ENCODE measurements around the gene SNRPD3. TPM values are rescaled to one million over a fixed set of nuclear protein-coding genes. Genes with fewer than 3 reads are reported as not detected.

The SNRPD3 gene
- total RNA-seq (100 to 1,000 TPM in 4 of 5 donors, 10 to 100 TPM in 1; 75.6 to 153 (median 121) TPM), polyA plus RNA-seq (100 to 1,000 TPM; 101 to 144 (median 109) TPM)
- long read RNA-seq, donor 1, transcript SNRPD3-201 (4 exons, 1,763 nt) = major isoform, 32 of 63 reads
- long read RNA-seq, donor 1, partial matches to known transcripts = 31 of 63 reads
- long read RNA-seq, donor 1, other reads (novel, unspliced or antisense) = 0 of 63 reads
- long read RNA-seq, donor 2, transcript SNRPD3-201 (4 exons, 1,763 nt) = major isoform, 34 of 75 reads
- long read RNA-seq, donor 2, partial matches to known transcripts = 31 of 75 reads
- long read RNA-seq, donor 2, other reads (novel, unspliced or antisense) = 9 of 75 reads
- long read RNA-seq, donor 3, transcript SNRPD3-201 (4 exons, 1,763 nt) = major isoform, 44 of 65 reads
- long read RNA-seq, donor 3, partial matches to known transcripts = 21 of 65 reads
- long read RNA-seq, donor 3, other reads (novel, unspliced or antisense) = 0 of 65 reads
- long read RNA-seq, donor 4, partial matches to known transcripts = 0 of 4 reads
- long read RNA-seq, donor 4, other reads (novel, unspliced or antisense) = 0 of 4 reads
- long read RNA-seq, donor 5, transcript SNRPD3-201 (4 exons, 1,763 nt) = major isoform, 49 of 74 reads
- long read RNA-seq, donor 5, partial matches to known transcripts = 25 of 74 reads
- long read RNA-seq, donor 5, other reads (novel, unspliced or antisense) = 0 of 74 reads
- long read RNA-seq, donor 6, transcript SNRPD3-201 (4 exons, 1,763 nt) = major isoform, 108 of 130 reads
- long read RNA-seq, donor 6, partial matches to known transcripts = 17 of 130 reads
- long read RNA-seq, donor 6, other reads (novel, unspliced or antisense) = 5 of 130 reads
- long read RNA-seq, donor 7, transcript SNRPD3-201 (4 exons, 1,763 nt) = major isoform, 53 of 59 reads
- long read RNA-seq, donor 7, partial matches to known transcripts = 6 of 59 reads
- long read RNA-seq, donor 7, other reads (novel, unspliced or antisense) = 0 of 59 reads
- long read RNA-seq, donor 8, transcript SNRPD3-201 (4 exons, 1,763 nt) = major isoform, 55 of 77 reads
- long read RNA-seq, donor 8, partial matches to known transcripts = 22 of 77 reads
- long read RNA-seq, donor 8, other reads (novel, unspliced or antisense) = 0 of 77 reads
- long read RNA-seq, donor 9, transcript SNRPD3-201 (4 exons, 1,763 nt) = major isoform, 52 of 59 reads
- long read RNA-seq, donor 9, partial matches to known transcripts = 6 of 59 reads
- long read RNA-seq, donor 9, other reads (novel, unspliced or antisense) = 0 of 59 reads
- long read RNA-seq, donor 10, transcript SNRPD3-201 (4 exons, 1,763 nt) = major isoform, 19 of 26 reads
- long read RNA-seq, donor 10, partial matches to known transcripts = 7 of 26 reads
- long read RNA-seq, donor 10, other reads (novel, unspliced or antisense) = 0 of 26 reads

DNA sequence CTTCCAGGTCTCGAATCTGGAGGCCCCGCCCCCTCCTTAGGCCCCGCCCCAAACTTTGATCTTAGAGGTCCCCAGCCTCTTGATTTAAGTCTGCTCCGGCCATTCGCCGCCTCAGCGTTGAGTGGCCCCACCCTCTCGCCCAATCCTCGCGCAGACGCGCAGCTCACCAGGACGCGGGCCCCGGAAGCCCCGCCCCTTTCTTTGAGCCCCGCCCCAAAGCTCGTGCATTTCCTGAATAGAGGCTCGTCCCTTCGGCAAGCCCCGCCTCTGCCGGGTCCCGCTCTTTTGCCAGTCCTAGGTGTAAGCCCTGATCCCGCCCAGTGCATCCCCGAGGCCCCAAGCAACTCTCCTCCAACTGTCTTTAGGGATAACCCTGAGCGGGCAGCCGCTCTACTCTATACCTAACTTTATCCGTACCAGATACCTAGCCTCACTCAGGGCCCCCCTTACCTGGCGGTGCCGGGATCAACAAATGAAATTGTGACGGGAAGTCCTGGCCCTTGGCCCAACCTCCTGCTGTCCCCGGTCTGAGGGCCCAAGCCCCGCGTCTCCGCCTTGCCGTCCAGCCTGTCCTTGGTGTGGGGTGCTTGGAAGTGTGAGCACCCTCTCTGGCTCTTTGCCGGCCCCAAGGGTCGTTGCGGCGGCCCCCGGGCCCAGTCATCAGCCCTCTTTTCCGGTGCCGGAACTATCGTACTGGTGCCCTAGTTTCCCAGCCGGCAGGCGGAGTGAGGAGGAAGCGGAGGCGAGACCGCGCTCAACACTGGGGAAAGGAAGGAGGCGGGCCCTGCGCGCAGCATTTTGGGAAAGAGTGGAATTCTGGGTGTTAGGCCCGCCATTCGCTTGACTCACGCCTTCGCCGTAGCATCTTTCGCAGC lies at the start of gene SNRPD3:
SNRPD3 (plus strand) TSS at position 835 of the 875 bp plus-strand sequence. CDS start 1,676 bp downstream, outside the sequence.
- H3K9me3 ChIP-seq = no peaks in the 10 kb centered on the region
- intact Hi-C loops (cut with DNase I; ENCODE audit: low total_unique reads) = no loop called here
- H3K4me1 ChIP-seq = peaks cover 53 to 77% (median 63%) of the 10 kb centered on the region in 4 donors
- peaks cover 18 to 37% (median 33%) of the 10 kb centered on the region in 4 donors for H3K36me3 ChIP-seq
- H3K4me3 ChIP-seq = peak within 1 kb of the TSS; percentile 77 to 95 (median 88)
- DNase-seq = peak; percentile 100
- H3K27me3 ChIP-seq = no peaks in the 10 kb centered on the region
- TF ChIP-seq, protein P1, sequence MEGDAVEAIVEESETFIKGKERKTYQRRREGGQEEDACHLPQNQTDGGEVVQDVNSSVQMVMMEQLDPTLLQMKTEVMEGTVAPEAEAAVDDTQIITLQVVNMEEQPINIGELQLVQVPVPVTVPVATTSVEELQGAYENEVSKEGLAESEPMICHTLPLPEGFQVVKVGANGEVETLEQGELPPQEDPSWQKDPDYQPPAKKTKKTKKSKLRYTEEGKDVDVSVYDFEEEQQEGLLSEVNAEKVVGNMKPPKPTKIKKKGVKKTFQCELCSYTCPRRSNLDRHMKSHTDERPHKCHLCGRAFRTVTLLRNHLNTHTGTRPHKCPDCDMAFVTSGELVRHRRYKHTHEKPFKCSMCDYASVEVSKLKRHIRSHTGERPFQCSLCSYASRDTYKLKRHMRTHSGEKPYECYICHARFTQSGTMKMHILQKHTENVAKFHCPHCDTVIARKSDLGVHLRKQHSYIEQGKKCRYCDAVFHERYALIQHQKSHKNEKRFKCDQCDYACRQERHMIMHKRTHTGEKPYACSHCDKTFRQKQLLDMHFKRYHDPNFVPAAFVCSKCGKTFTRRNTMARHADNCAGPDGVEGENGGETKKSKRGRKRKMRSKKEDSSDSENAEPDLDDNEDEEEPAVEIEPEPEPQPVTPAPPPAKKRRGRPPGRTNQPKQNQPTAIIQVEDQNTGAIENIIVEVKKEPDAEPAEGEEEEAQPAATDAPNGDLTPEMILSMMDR (IDR thresholded peaks at IDR 0.05) = peak in 3 of 7 experiments; percentile 17 to 35 (median 20)
- peak; percentile 28 for TF ChIP-seq EP300 (IDR thresholded peaks at IDR 0.05)
- peak; percentile 83 to 97 (median 93) for TF ChIP-seq POLR2AphosphoS5 (IDR thresholded peaks at IDR 0.05)
- no peak for TF ChIP-seq POLR2A (IDR thresholded peaks at IDR 0.05)
- 0 to 1% (median 1%) methylated on average over 40 to 59 of the region's 59 CpGs for WGBS, 5 donors
- peak within 1 kb of the TSS; percentile 92 to 98 (median 97) for H3K27ac ChIP-seq

DNA sequence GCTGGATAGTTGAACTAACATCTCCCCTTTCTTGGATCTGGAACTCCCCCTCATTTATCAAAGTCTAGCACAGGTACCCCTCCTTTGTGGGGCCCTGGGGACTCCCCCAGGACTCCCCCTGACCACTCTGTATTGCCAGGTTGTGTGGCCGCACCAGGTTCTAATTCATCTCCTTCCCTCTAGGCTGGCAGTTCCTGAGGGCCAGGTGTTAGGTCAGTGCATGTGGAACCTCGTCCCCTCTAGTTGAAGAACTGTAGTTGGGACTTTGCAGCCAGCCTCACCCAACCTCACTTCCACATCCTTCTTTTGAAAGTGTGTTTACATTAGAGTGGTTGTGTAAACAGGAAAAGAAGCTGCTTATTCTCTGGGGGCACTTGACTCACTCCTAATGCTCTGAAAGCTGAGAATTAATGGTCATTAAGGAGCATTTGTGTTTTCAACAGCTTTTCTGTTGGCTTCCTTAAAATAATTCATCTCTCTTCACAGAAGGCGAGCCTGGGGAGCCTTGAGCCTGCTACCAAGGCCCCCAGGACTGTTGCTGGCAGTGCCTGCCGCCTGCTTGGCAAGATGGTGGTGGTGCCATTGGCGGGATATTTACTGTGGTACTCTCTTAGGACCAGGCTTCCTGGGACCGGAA lies 48.9 kb upstream of the SNRPD3 start:
- WGBS, 5 donors = 49 to 62% (median 51%) methylated on average over 6 of the region's 6 CpGs
- peak in 1 of 2 donors; percentile 74 for DNase-seq
- H3K4me3 ChIP-seq = no peak overlapping the region
- intact Hi-C loops (cut with DNase I; ENCODE audit: low total_unique reads) = no loop called here
- H3K36me3 ChIP-seq = no peaks in the 10 kb centered on the region
- peaks cover 24 to 63% (median 42%) of the 10 kb centered on the region in 4 donors for H3K4me1 ChIP-seq
- H3K27me3 ChIP-seq = no peaks in the 10 kb centered on the region
- peak overlapping the region in 3 of 5 donors; percentile 24 to 64 (median 51) for H3K27ac ChIP-seq
- no peaks in the 10 kb centered on the region for H3K9me3 ChIP-seq
- no peak for TF ChIP-seq POLR2A (IDR thresholded peaks at IDR 0.05)
- peak in 1 of 3 donors; percentile 14 for TF ChIP-seq POLR2AphosphoS5 (IDR thresholded peaks at IDR 0.05)

DNA sequence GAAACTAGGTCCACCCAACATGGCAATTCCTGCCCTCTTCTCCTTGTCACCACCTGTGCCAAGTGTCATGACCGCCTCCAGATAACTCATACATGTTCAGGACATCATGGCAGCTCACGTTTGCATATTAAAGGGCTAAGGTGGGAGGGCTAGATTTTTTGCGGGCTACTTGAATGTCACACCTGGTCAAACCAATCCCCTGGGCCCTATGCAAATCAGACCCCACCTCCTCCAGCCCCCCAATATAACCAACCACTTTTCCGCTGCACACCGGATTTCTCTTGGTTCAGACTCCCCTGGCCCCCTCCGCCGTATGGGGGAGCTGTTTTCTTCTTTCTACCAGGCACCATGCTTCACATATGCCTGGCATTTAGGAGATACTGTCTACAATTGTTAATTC lies 48.1 kb upstream of the SNRPD3 start:
- intact Hi-C loops (cut with DNase I; ENCODE audit: low total_unique reads) = no loop called here
- H3K27ac ChIP-seq = no peak overlapping the region
- WGBS, 5 donors = 77 to 83% (median 82%) methylated on average over 7 of the region's 7 CpGs

More for the DNA sequence above, 48.1 kb upstream of the SNRPD3 start:
- Histone ChIP-seq H3K4me1 (peaks cover 28 to 71% (median 44%) of the 10 kb centered on the region in 4 donors), H3K36me3 (no peaks in the 10 kb centered on the region), H3K9me3 (no peaks in the 10 kb centered on the region), H3K4me3 (no peak overlapping the region), H3K27me3 (no peaks in the 10 kb centered on the region)
- TF ChIP-seq EP300 (IDR thresholded peaks at IDR 0.05) (no peak), POLR2A (IDR thresholded peaks at IDR 0.05) (no peak), POLR2AphosphoS5 (IDR thresholded peaks at IDR 0.05) (no peak)
- TF ChIP-seq, protein P1 (IDR thresholded peaks at IDR 0.05) = no peak
- DNase-seq = no peak

Data from stomach (tissue), 19 donors.